Parathyroid adenoma (tissue), 2 donors: ENCODE measurements around the gene DPEP3.
A peak's percentile ranks its signal among the peaks of the same experiment; 100 is the strongest.

Experiments used
- H2AFZ ChIP-seq: fragments of 300-600 bp; sonication (generic); one replicate; pipeline ENCODE4 v1.7.0; 2017; ENCODE audit warnings: antibody characterized with exemption, mild to moderate bottlenecking
- H3K27ac ChIP-seq: fragments of 300-600 bp; sonication (generic); one replicate; pipeline ENCODE4 v1.7.0; 2017
- H3K27me3 ChIP-seq: fragments of 300-600 bp; sonication (generic); one replicate; pipeline ENCODE4 v1.7.0; 2017; ENCODE audit warnings: low read length; ENCODE audit not compliant: control insufficient read depth, insufficient read depth
- H3K36me3 ChIP-seq: fragments of 300-600 bp; sonication (generic); one replicate; pipeline ENCODE4 v1.7.0; 2017; ENCODE audit warnings: low read length; ENCODE audit not compliant: control insufficient read depth, insufficient read depth
- H3K4me1 ChIP-seq: fragments of 300-600 bp; sonication (generic); one replicate; pipeline ENCODE4 v1.7.0; 2017; ENCODE audit warnings: control low read depth
- H3K4me2 ChIP-seq: fragments of 300-600 bp; sonication (generic); one replicate; pipeline ENCODE4 v1.7.0; 2017; ENCODE audit warnings: low read length
- H3K4me3 ChIP-seq: fragments of 300-600 bp; sonication (generic); one replicate; pipeline ENCODE4 v1.7.0; 2017; ENCODE audit warnings: low read depth, low read length
- H3K79me2 ChIP-seq: fragments of 300-600 bp; sonication (generic); one replicate; pipeline ENCODE4 v1.7.0; 2017; ENCODE audit warnings: control low read depth
- H3K9ac ChIP-seq: fragments of 300-600 bp; sonication (generic); one replicate; pipeline ENCODE4 v1.7.0; 2017; ENCODE audit warnings: mild to moderate bottlenecking
- H3K9me3 ChIP-seq: fragments of 300-600 bp; sonication (generic); one replicate; pipeline ENCODE4 v1.7.0; 2017; ENCODE audit warnings: low read length; ENCODE audit not compliant: control insufficient read depth
- TF ChIP-seq, protein P1 (sequence below): fragments of 300-600 bp; sonication (generic); IDR thresholded peaks from one replicate; pipeline ENCODE4 v1.7.0; 2017; ENCODE audit warnings: antibody characterized with exemption, mild to moderate bottlenecking
- donor health status: primary hyperparathyroidism.

DPEP3 gene

GRCh38 chr16:67936124-67936879 is 44.0 kb downstream of the DPEP3 start, which contains the start of gene PSMB10:
Gene PSMB10, minus strand, starts transcription at chr16:67936850. Its CDS starts 101 bp downstream, at chr16:67936749.
- no peaks in the 10 kb centered on the region for H3K9me3 ChIP-seq
- H2AFZ ChIP-seq: peak within 1 kb of the TSS; percentile 86
- H3K27ac ChIP-seq: peak within 1 kb of the TSS; percentile 82
- no peaks in the 10 kb centered on the region for H3K36me3 ChIP-seq
- H3K4me3 ChIP-seq: peak within 1 kb of the TSS; percentile 89
- peak within 1 kb of the TSS; percentile 58 for H3K9ac ChIP-seq
- H3K79me2 ChIP-seq: no peaks in the 10 kb centered on the region
- no peaks in the 10 kb centered on the region for H3K27me3 ChIP-seq
- TF ChIP-seq, protein P1, sequence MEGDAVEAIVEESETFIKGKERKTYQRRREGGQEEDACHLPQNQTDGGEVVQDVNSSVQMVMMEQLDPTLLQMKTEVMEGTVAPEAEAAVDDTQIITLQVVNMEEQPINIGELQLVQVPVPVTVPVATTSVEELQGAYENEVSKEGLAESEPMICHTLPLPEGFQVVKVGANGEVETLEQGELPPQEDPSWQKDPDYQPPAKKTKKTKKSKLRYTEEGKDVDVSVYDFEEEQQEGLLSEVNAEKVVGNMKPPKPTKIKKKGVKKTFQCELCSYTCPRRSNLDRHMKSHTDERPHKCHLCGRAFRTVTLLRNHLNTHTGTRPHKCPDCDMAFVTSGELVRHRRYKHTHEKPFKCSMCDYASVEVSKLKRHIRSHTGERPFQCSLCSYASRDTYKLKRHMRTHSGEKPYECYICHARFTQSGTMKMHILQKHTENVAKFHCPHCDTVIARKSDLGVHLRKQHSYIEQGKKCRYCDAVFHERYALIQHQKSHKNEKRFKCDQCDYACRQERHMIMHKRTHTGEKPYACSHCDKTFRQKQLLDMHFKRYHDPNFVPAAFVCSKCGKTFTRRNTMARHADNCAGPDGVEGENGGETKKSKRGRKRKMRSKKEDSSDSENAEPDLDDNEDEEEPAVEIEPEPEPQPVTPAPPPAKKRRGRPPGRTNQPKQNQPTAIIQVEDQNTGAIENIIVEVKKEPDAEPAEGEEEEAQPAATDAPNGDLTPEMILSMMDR: no peak
- H3K4me1 ChIP-seq: peaks cover 12% of the 10 kb centered on the region
- peak within 1 kb of the TSS; percentile 88 for H3K4me2 ChIP-seq

GRCh38 chr16:67935402-67936123 is 44.7 kb downstream of the DPEP3 start:
- TF ChIP-seq, protein P1: no peak

DNA sequence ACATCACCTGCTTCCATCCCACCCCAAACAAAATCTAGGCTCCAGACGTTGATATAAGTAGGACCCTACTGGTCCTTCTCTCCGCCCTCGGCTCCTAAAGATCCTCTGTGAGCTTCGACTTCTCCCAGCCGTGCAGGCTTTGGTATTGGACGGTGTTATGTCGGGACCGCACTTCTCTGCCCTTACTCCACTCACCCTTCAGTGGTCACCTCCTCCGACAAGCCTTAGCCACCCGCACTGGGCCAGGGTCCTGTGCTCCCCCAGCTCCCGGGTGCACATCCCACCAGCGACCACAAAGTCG is 45.2 kb downstream of the DPEP3 start:
- peak overlapping the region; percentile 46 for H3K27ac ChIP-seq
- peak overlapping the region; percentile 88 for H3K4me2 ChIP-seq

More at GRCh38 chr16:67935402-67936123, 44.7 kb downstream of the DPEP3 start:
- peaks cover 12% of the 10 kb centered on the region for H3K4me1 ChIP-seq
- peak overlapping the region; percentile 86 for H2AFZ ChIP-seq
- no peaks in the 10 kb centered on the region for H3K27me3 ChIP-seq
- H3K4me2 ChIP-seq: peak overlapping the region; percentile 88
- H3K9ac ChIP-seq: peak overlapping the region; percentile 58
- H3K4me3 ChIP-seq: peak overlapping the region; percentile 89
- no peaks in the 10 kb centered on the region for H3K9me3 ChIP-seq
- no peaks in the 10 kb centered on the region for H3K36me3 ChIP-seq
- no peaks in the 10 kb centered on the region for H3K79me2 ChIP-seq
- peak overlapping the region; percentile 82 for H3K27ac ChIP-seq

GRCh38 chr16:67934306-67935100 is 45.8 kb downstream of the DPEP3 start:
- H3K36me3 ChIP-seq: no peaks in the 10 kb centered on the region

More for the DNA sequence above, 45.2 kb downstream of the DPEP3 start:
- Histone ChIP-seq H3K79me2 (no peaks in the 10 kb centered on the region), H3K9me3 (no peaks in the 10 kb centered on the region), H3K4me1 (peaks cover 12% of the 10 kb centered on the region), H3K9ac (no peak overlapping the region), H3K36me3 (no peaks in the 10 kb centered on the region), H3K27me3 (no peaks in the 10 kb centered on the region), H2AFZ (peak overlapping the region; percentile 86), H3K4me3 (no peak overlapping the region)
- TF ChIP-seq, protein P1: no peak

More at GRCh38 chr16:67934306-67935100, 45.8 kb downstream of the DPEP3 start:
- Histone ChIP-seq H3K27ac (peak overlapping the region; percentile 46), H2AFZ (no peak overlapping the region), H3K4me3 (no peak overlapping the region), H3K27me3 (no peaks in the 10 kb centered on the region), H3K4me2 (no peak overlapping the region), H3K79me2 (no peaks in the 10 kb centered on the region), H3K4me1 (peaks cover 12% of the 10 kb centered on the region), H3K9me3 (no peaks in the 10 kb centered on the region), H3K9ac (no peak overlapping the region)
- TF ChIP-seq, protein P1: no peak
